H9 (cell line): ENCODE results near the gene ME3. TPM values are rescaled to one million over a fixed set of nuclear protein-coding genes. Genes with fewer than 3 reads are reported as not detected.

Experiments
- DNase-seq: peaks from one replicate; pipeline ENCODE4 v3.0.0-alpha.2; 2017
- H2AFZ ChIP-seq: one replicate; pipeline ENCODE4 v1.6.1; 2013; ENCODE audit warnings: mild to moderate bottlenecking, low read length, control low read depth, moderate library complexity
- H2AK5ac ChIP-seq: 2 replicates; pipeline ENCODE4 v1.6.1; 2013; ENCODE audit warnings: low read length, control low read depth, mixed read lengths; ENCODE audit not compliant: insufficient read length
- H2BK120ac ChIP-seq: one replicate; pipeline ENCODE4 v1.6.1; 2013; ENCODE audit warnings: low read depth, mild to moderate bottlenecking, low read length, control low read depth, inconsistent platforms; ENCODE audit not compliant: poor library complexity, severe bottlenecking
- H2BK12ac ChIP-seq: 2 replicates; pipeline ENCODE4 v1.6.1; 2013; ENCODE audit warnings: low read length, control low read depth, mixed read lengths, low read depth; ENCODE audit not compliant: insufficient read length
- H2BK15ac ChIP-seq: 2 replicates; pipeline ENCODE4 v1.6.1; 2013; ENCODE audit warnings: low read depth, low read length, control low read depth
- H2BK20ac ChIP-seq: one replicate; pipeline ENCODE4 v1.6.1; 2013; ENCODE audit warnings: low read depth, mild to moderate bottlenecking, low read length, control low read depth, inconsistent platforms; ENCODE audit not compliant: poor library complexity, severe bottlenecking
- H2BK5ac ChIP-seq: 2 replicates; pipeline ENCODE4 v1.6.1; 2013; ENCODE audit warnings: low read length, control low read depth, mixed read lengths; ENCODE audit not compliant: insufficient read length
- H3K14ac ChIP-seq: 2 replicates; pipeline ENCODE4 v1.6.1; 2013; ENCODE audit warnings: low read length, control low read depth; ENCODE audit not compliant: insufficient read depth
- H3K18ac ChIP-seq: 2 replicates; pipeline ENCODE4 v1.6.1; 2013; ENCODE audit warnings: low read depth, mild to moderate bottlenecking, mixed read lengths, low read length, control low read depth; ENCODE audit not compliant: insufficient read length
- H3K23ac ChIP-seq: 2 replicates; pipeline ENCODE4 v1.6.1; 2013; ENCODE audit warnings: low read length, control low read depth, mixed read lengths, low read depth; ENCODE audit not compliant: insufficient read length
- H3K23me2 ChIP-seq: 2 replicates; pipeline ENCODE4 v1.6.1; 2013; ENCODE audit warnings: low read depth, mild to moderate bottlenecking, mixed read lengths, low read length, control low read depth; ENCODE audit not compliant: insufficient read length, poor library complexity, severe bottlenecking
- H3K27ac ChIP-seq: 2 replicates; pipeline ENCODE4 v1.5.1; 2013; ENCODE audit warnings: low read length, control low read depth, mixed read lengths, low read depth; ENCODE audit not compliant: insufficient read length
- H3K27me3 ChIP-seq: 2 replicates; pipeline ENCODE4 v1.6.1; 2013; ENCODE audit warnings: low read length, control low read depth, inconsistent platforms; ENCODE audit not compliant: insufficient read depth
- H3K4ac ChIP-seq: 2 replicates; pipeline ENCODE4 v1.6.1; 2013; ENCODE audit warnings: low read depth, mild to moderate bottlenecking, control low read depth, inconsistent platforms, low read length, moderate library complexity
- H3K4me1 ChIP-seq: 2 replicates; pipeline ENCODE4 v1.6.1; 2013; ENCODE audit warnings: low read length, control low read depth, inconsistent platforms; ENCODE audit not compliant: insufficient read depth
- H3K4me2 ChIP-seq: 2 replicates; pipeline ENCODE4 v1.6.1; 2013; ENCODE audit warnings: low read length, control low read depth, mixed read lengths; ENCODE audit not compliant: insufficient read length, insufficient read depth
- H3K56ac ChIP-seq: 2 replicates; pipeline ENCODE4 v1.6.1; 2013; ENCODE audit warnings: low read depth, mild to moderate bottlenecking, mixed read lengths, low read length, control low read depth; ENCODE audit not compliant: insufficient read length
- H3K79me1 ChIP-seq: 2 replicates; pipeline ENCODE4 v1.6.1; 2013; ENCODE audit warnings: low read depth, mild to moderate bottlenecking, moderate library complexity, low read length, control low read depth, inconsistent platforms; ENCODE audit not compliant: insufficient read depth, poor library complexity, severe bottlenecking
- H3K79me2 ChIP-seq: 2 replicates; pipeline ENCODE4 v1.6.1; 2013; ENCODE audit warnings: low read length, control low read depth, inconsistent platforms; ENCODE audit not compliant: insufficient read depth
- H3K9ac ChIP-seq: 2 replicates; pipeline ENCODE4 v1.6.1; 2013; ENCODE audit warnings: low read length, control low read depth, mixed read lengths; ENCODE audit not compliant: insufficient read length; ENCODE audit errors: extremely low read depth
- H3K9me3 ChIP-seq: one replicate; pipeline ENCODE4 v1.6.1; 2013; ENCODE audit warnings: low read depth, low read length, inconsistent platforms; ENCODE audit not compliant: control insufficient read depth
- H3T11ph ChIP-seq: one replicate; pipeline ENCODE4 v1.6.1; 2013; ENCODE audit warnings: mild to moderate bottlenecking, low read length, control low read depth, inconsistent platforms
- H4K20me1 ChIP-seq: one replicate; pipeline ENCODE4 v1.6.1; 2013; ENCODE audit not compliant: control insufficient read depth, insufficient read length, insufficient read depth
- H4K5ac ChIP-seq: 2 replicates; pipeline ENCODE4 v1.6.1; 2013; ENCODE audit warnings: low read depth, mild to moderate bottlenecking, mixed read lengths, low read length, control low read depth; ENCODE audit not compliant: insufficient read length
- H4K8ac ChIP-seq: replicated peaks from 2 replicates; pipeline ENCODE4 v1.6.1; 2013; ENCODE audit warnings: low read length, control low read depth, mixed read lengths, low read depth; ENCODE audit not compliant: insufficient read length
- H4K91ac ChIP-seq: 2 replicates; pipeline ENCODE4 v1.6.1; 2013; ENCODE audit warnings: low read depth, mild to moderate bottlenecking, moderate library complexity, mixed read lengths, low read length, control low read depth; ENCODE audit not compliant: insufficient read length
- H3K27ac Mint-ChIP-seq, 3 experiments: 2 replicates in 2 of 3; 3 replicates in 1 of 3; pipeline ENCODE4 v1.8.0; 2020 to 2021; ENCODE audit warnings: mixed read lengths in 3 of 3, mild to moderate bottlenecking in 1 of 3, moderate library complexity in 1 of 3
- H3K27me3 Mint-ChIP-seq: 2 replicates; pipeline ENCODE4 v1.8.0; 2021; ENCODE audit warnings: low read depth, mild to moderate bottlenecking, moderate library complexity, mixed read lengths
- H3K36me3 Mint-ChIP-seq, 3 experiments: 2 replicates in 2 of 3; 3 replicates in 1 of 3; pipeline ENCODE4 v1.8.0; 2020 to 2021; ENCODE audit warnings: low read depth in 3 of 3, mixed read lengths in 3 of 3; ENCODE audit not compliant: insufficient read depth in 1 of 3
- H3K4me1 Mint-ChIP-seq, 2 experiments: 2 replicates each; pipeline ENCODE4 v1.8.0; 2020; ENCODE audit warnings: mixed read lengths in 2 of 2
- H3K4me3 Mint-ChIP-seq, 2 experiments: 2 replicates in 1 of 2; 3 replicates in 1 of 2; pipeline ENCODE4 v1.8.0; 2020 to 2021; ENCODE audit warnings: mild to moderate bottlenecking in 2 of 2, mixed read lengths in 2 of 2, moderate library complexity in 1 of 2
- H3K9me3 Mint-ChIP-seq, 2 experiments: 2 replicates in 1 of 2; 3 replicates in 1 of 2; pipeline ENCODE4 v1.8.0; 2020; ENCODE audit warnings: mild to moderate bottlenecking in 2 of 2, mixed read lengths in 2 of 2, moderate library complexity in 1 of 2
- WGBS: extraction: QIAGEN DNeasy Blood & Tissue Kit; methylation state at CpG from one replicate; pipeline ENCODE4 v1.1.7; 2013; ENCODE audit warnings: missing lambda C conversion rate, low lambda C conversion rate, mixed read lengths; ENCODE audit not compliant: insufficient read length; ENCODE audit errors: extremely low coverage; 5-methylcytosine and 5-hydroxymethylcytosine counted together
- total RNA-seq: library from RNA; stranded (reverse); gene quantifications from 2 replicates; pipeline ENCODE4 v1.2.1, GENCODE V29; 2021
- TF ChIP-seq, protein P1 (sequence below): fragments of 200-600 bp; sonication (generic); conservative IDR thresholded peaks from 3 replicates; pipeline ENCODE4 v1.8.0; 2021; ENCODE audit warnings: antibody characterized with exemption, mild to moderate bottlenecking

Gene ME3
- total RNA-seq, 1 experiment from 2014 or later = 2.8 TPM

DNA sequence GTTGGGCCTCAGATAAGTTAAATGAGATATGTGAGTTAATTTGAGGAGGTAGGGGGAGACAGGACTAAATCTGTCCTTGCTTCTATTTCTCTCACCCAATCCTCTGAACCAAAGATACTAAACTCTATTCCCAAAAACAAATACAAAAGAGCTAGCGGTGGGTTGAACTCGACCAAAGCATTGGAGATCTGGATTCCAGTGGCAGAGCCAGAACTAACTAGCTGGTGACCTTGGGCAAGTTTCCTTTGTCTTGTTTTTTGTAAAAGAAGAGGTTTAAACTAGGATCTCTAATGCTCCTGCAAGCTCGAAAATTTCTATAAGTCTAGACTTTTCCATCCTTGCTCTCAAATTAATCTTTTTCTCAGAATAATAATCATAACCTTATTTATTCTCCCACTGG is 1.5 kb downstream of the ME3 start:
- no peak overlapping the region for H3K23ac ChIP-seq
- no peak overlapping the region for H4K91ac ChIP-seq
- no peak overlapping the region for H2AK5ac ChIP-seq
- H3K9ac ChIP-seq = no peak overlapping the region
- Mint-ChIP-seq H3K4me1 (peaks cover 26 to 34% of the 10 kb centered on the region in 2 experiments), H3K27ac (no peak overlapping the region), H3K9me3 (no peaks in the 10 kb centered on the region), H3K36me3 (no peaks in the 10 kb centered on the region; a peak in 1 of 7 replicates), H3K4me3 (peak overlapping the region; percentile 69), H3K27me3 (peaks cover 49% of the 10 kb centered on the region)
- no peak overlapping the region for H2BK5ac ChIP-seq
- no peak overlapping the region for H2BK120ac ChIP-seq
- H3K4me1 ChIP-seq = no peaks in the 10 kb centered on the region
- H3K27me3 ChIP-seq = peaks cover 3% of the 10 kb centered on the region; the same call in 1 of the 2 replicates
- no peak overlapping the region for H2BK12ac ChIP-seq
- peak overlapping the region; percentile 69 for H3K4me2 ChIP-seq
- no peak overlapping the region for H4K8ac ChIP-seq
- no peaks in the 10 kb centered on the region for H3K79me2 ChIP-seq
- no peaks in the 10 kb centered on the region for H3K79me1 ChIP-seq
- no peak overlapping the region for H3K27ac ChIP-seq
- H2BK20ac ChIP-seq = no peak overlapping the region
- H3K18ac ChIP-seq = no peak overlapping the region
- no peak overlapping the region for H3T11ph ChIP-seq
- H3K23me2 ChIP-seq = peaks cover 11% of the 10 kb centered on the region
- no peak overlapping the region for H3K4ac ChIP-seq
- H4K20me1 ChIP-seq = no peaks in the 10 kb centered on the region
- no peak overlapping the region for H4K5ac ChIP-seq
- TF ChIP-seq, protein P1, sequence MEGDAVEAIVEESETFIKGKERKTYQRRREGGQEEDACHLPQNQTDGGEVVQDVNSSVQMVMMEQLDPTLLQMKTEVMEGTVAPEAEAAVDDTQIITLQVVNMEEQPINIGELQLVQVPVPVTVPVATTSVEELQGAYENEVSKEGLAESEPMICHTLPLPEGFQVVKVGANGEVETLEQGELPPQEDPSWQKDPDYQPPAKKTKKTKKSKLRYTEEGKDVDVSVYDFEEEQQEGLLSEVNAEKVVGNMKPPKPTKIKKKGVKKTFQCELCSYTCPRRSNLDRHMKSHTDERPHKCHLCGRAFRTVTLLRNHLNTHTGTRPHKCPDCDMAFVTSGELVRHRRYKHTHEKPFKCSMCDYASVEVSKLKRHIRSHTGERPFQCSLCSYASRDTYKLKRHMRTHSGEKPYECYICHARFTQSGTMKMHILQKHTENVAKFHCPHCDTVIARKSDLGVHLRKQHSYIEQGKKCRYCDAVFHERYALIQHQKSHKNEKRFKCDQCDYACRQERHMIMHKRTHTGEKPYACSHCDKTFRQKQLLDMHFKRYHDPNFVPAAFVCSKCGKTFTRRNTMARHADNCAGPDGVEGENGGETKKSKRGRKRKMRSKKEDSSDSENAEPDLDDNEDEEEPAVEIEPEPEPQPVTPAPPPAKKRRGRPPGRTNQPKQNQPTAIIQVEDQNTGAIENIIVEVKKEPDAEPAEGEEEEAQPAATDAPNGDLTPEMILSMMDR = no peak
- H3K9me3 ChIP-seq = no peaks in the 10 kb centered on the region
- no peak overlapping the region for H3K14ac ChIP-seq
- no peak overlapping the region for H2AFZ ChIP-seq
- H2BK15ac ChIP-seq = no peak overlapping the region
- H3K56ac ChIP-seq = no peak overlapping the region
- DNase-seq = no peak
- WGBS = no CpG with 5 or more reads among the region's 3 CpGs
